ENCODE data around the gene ARFIP1. TPM values are rescaled to one million over a fixed set of nuclear protein-coding genes. Genes with fewer than 3 reads are reported as not detected.
A peak's percentile ranks its signal among the peaks of the same experiment; 100 is the strongest.

ARFIP1 gene
- total RNA-seq, 1 experiment from 2014 or later: 26.7 TPM

DNA sequence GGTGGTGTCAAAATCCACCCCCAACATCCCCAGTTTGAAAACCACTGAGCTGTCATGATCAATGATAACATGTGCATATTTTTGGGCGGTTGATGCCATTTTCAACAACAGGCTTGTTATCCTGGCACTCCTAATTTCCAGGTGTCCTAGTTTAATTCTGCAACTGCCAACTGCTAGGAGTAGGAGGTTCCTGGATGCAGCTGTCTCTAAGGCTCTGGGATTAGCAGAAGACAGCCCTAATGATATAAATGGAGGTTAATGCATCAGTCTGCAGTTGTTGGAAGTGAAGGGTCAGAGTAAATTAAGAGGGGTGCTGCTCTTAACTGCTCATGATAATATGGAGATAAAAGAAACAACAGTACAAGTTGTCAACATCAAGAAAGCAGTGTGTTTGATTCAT is 23.8 kb downstream of the ARFIP1 start:
- CTCF ChIA-PET: no interaction called here
- Mint-ChIP-seq H3K36me3 (ENCODE audit: insufficient read depth, unreplicated experiment) (peaks cover 6% of the 10 kb centered on the region), H3K4me3 (ENCODE audit: unreplicated experiment) (no peak overlapping the region), H3K4me1 (ENCODE audit: insufficient read depth, unreplicated experiment) (peaks cover 9% of the 10 kb centered on the region), H3K27ac (ENCODE audit: low read depth, unreplicated experiment) (no peak overlapping the region), H3K9me3 (ENCODE audit: unreplicated experiment) (no peaks in the 10 kb centered on the region), H3K27me3 (ENCODE audit: insufficient read depth, unreplicated experiment) (no peaks in the 10 kb centered on the region)
- TF ChIP-seq, protein P1, sequence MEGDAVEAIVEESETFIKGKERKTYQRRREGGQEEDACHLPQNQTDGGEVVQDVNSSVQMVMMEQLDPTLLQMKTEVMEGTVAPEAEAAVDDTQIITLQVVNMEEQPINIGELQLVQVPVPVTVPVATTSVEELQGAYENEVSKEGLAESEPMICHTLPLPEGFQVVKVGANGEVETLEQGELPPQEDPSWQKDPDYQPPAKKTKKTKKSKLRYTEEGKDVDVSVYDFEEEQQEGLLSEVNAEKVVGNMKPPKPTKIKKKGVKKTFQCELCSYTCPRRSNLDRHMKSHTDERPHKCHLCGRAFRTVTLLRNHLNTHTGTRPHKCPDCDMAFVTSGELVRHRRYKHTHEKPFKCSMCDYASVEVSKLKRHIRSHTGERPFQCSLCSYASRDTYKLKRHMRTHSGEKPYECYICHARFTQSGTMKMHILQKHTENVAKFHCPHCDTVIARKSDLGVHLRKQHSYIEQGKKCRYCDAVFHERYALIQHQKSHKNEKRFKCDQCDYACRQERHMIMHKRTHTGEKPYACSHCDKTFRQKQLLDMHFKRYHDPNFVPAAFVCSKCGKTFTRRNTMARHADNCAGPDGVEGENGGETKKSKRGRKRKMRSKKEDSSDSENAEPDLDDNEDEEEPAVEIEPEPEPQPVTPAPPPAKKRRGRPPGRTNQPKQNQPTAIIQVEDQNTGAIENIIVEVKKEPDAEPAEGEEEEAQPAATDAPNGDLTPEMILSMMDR (IDR thresholded peaks at IDR 0.05; ENCODE audit: unreplicated experiment): no peak
- POLR2A ChIA-PET: no interaction called here
- no peak for DNase-seq (ENCODE audit: unreplicated experiment)
- BruUV-seq (replicated peaks): no TSS peak
- intact Hi-C loops (cut with micrococcal nuclease): no loop called here

DNA sequence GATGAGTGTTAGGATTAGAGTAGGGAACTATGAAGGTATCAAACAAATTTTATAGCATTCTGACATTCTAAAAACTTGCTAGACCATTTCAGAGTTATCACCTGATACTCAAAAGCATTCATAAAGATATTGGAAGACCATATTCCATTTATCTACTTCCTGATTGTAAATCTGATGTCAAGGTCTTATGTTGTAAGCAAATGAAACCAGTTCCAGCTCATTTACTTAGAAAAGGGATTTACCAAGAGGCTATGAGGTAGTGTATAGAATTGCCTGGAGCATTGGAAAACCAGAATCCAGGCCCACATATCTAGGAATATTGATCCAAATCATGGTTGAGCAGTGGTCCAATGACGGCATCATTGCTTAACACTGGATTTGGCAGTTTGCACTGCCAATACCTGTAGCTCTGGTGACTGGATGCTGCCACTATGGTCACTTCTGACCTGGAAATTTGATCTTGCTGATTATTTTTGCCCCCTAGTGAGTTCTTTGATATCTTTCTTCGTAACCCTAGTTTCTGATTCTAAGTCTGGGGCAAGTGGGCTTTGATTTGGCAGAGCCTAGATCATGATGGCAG is 25.4 kb downstream of the ARFIP1 start:
- H3K9me3 Mint-ChIP-seq (ENCODE audit: unreplicated experiment): no peaks in the 10 kb centered on the region
- POLR2A ChIA-PET: interaction anchor here (0.6 kb wide), 1 partner anchor 25 kb away, joined by 4 read pairs; the partner anchor contains the start of genes ARFIP1 and TIGD4
- peaks cover 6% of the 10 kb centered on the region for H3K36me3 Mint-ChIP-seq (ENCODE audit: insufficient read depth, unreplicated experiment)

DNA sequence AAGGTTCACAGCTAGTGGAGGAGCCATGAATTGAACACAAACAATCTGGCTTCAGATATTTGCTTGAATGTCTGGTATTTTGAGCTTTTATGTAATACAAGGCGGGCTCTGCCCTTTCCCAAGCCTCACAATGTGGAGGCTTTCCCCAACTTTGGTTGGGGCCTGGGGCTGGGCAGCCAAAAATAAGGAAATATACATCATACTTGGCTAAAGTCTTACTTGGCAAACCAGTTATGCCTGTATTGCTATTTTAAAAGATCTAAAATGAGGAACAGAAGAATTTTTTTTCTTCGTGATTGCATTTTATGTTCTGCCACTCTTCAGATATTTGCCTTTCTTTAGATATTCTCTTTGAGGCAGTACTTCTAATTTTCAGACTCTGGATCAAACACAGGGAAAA is 26.1 kb downstream of the ARFIP1 start:
- H3K4me3 Mint-ChIP-seq (ENCODE audit: unreplicated experiment): no peak overlapping the region
- DNase-seq (ENCODE audit: unreplicated experiment): no peak
- H3K4me1 Mint-ChIP-seq (ENCODE audit: insufficient read depth, unreplicated experiment): peaks cover 9% of the 10 kb centered on the region
- peaks cover 6% of the 10 kb centered on the region for H3K36me3 Mint-ChIP-seq (ENCODE audit: insufficient read depth, unreplicated experiment)
- peak overlapping the region; percentile 9 for H3K27ac Mint-ChIP-seq (ENCODE audit: low read depth, unreplicated experiment)
- no peaks in the 10 kb centered on the region for H3K27me3 Mint-ChIP-seq (ENCODE audit: insufficient read depth, unreplicated experiment)
- TF ChIP-seq, protein P1 (IDR thresholded peaks at IDR 0.05; ENCODE audit: unreplicated experiment): no peak
- intact Hi-C loops (cut with micrococcal nuclease): no loop called here
- POLR2A ChIA-PET: interaction anchor here (0.6 kb wide), 1 partner anchor 26 kb away, joined by 4 read pairs; the partner anchor contains the start of genes ARFIP1 and TIGD4
- no peaks in the 10 kb centered on the region for H3K9me3 Mint-ChIP-seq (ENCODE audit: unreplicated experiment)
- no TSS peak for BruUV-seq (replicated peaks)
- CTCF ChIA-PET: interaction anchor here (0.6 to 1.1 kb wide), 2 partner anchors 8 to 10 kb away, joined by 3 to 4 read pairs; no protein-coding TSS in a partner anchor

More for the DNA sequence above, 25.4 kb downstream of the ARFIP1 start:
- CTCF ChIA-PET: interaction anchor here (0.6 to 1.1 kb wide), 3 partner anchors 8 to 14 kb away, joined by 3 to 4 read pairs (median 4); no protein-coding TSS in a partner anchor
- no peaks in the 10 kb centered on the region for H3K27me3 Mint-ChIP-seq (ENCODE audit: insufficient read depth, unreplicated experiment)
- H3K4me1 Mint-ChIP-seq (ENCODE audit: insufficient read depth, unreplicated experiment): peaks cover 9% of the 10 kb centered on the region
- no TSS peak for BruUV-seq (replicated peaks)
- DNase-seq (ENCODE audit: unreplicated experiment): no peak
- TF ChIP-seq, protein P1 (IDR thresholded peaks at IDR 0.05; ENCODE audit: unreplicated experiment): no peak
- no peak overlapping the region for H3K4me3 Mint-ChIP-seq (ENCODE audit: unreplicated experiment)
- H3K27ac Mint-ChIP-seq (ENCODE audit: low read depth, unreplicated experiment): no peak overlapping the region
- intact Hi-C loops (cut with micrococcal nuclease): no loop called here

DNA sequence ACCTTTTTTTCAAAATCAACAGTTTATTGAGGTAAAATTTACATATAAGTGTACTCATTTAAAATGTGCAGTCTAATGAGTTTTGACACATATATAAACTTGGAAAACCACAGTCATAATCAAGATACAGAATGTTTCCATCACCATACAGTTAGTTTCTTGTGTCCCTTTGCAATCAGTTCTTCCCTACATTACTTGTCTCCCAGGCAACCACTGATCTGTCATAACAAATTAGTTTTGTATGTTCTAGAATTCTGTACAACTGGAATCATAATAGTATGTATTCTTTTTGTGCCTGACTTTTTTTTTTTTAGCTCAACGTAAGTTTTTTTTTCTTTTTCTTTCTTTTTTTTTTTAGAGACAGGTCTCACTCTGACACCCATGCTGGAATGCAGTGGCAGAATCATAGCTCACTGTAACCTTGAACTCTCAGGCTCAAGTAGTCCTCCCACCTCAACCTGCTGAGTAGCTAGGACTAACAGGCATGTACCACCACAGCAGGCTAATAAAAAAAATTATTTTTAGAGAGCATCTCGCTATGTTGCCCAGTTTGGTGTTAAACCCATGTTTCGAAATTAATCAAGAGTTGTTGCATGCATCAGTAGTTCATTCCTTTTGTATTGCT is 26.9 kb downstream of the ARFIP1 start:
- H3K36me3 Mint-ChIP-seq (ENCODE audit: insufficient read depth, unreplicated experiment): peaks cover 6% of the 10 kb centered on the region
- intact Hi-C loops (cut with micrococcal nuclease): no loop called here
- TF ChIP-seq, protein P1 (IDR thresholded peaks at IDR 0.05; ENCODE audit: unreplicated experiment): no peak
- H3K27me3 Mint-ChIP-seq (ENCODE audit: insufficient read depth, unreplicated experiment): no peaks in the 10 kb centered on the region
- H3K9me3 Mint-ChIP-seq (ENCODE audit: unreplicated experiment): no peaks in the 10 kb centered on the region
- H3K4me3 Mint-ChIP-seq (ENCODE audit: unreplicated experiment): no peak overlapping the region
- no peak for DNase-seq (ENCODE audit: unreplicated experiment)
- ChIA-PET CTCF (no interaction called here), POLR2A (no interaction called here)
- H3K4me1 Mint-ChIP-seq (ENCODE audit: insufficient read depth, unreplicated experiment): peaks cover 5% of the 10 kb centered on the region
- H3K27ac Mint-ChIP-seq (ENCODE audit: low read depth, unreplicated experiment): no peak overlapping the region
- BruUV-seq (replicated peaks): no TSS peak
